HCT116 (cell line): ENCODE data around the gene KCNE4. TPM values are rescaled to one million over a fixed set of nuclear protein-coding genes. Genes with fewer than 3 reads are reported as not detected.

Source experiments
- ATAC-seq: fragments of 200-7000 bp; cut with Tn5 transposase; 2 replicates; pipeline ENCODE4 v1.9.1; 2020; ENCODE audit warnings: mild to moderate bottlenecking, moderate library complexity
- BruUV-seq: library from RNA; stranded (reverse); fragments of 400-500 nt; replicated peaks from 2 replicates; lab custom pipeline; 2021; lab: Mats Ljungman, UMichigan
- CTCF ChIA-PET: fragments of 300-600 bp; sonication (Branson Sonifier 250); formaldehyde crosslinking; loops from one replicate; lab custom pipeline; 2021; ENCODE audit warnings: antibody characterized with exemption; lab: Charles Lee
- POLR2A ChIA-PET: fragments of 300-600, 350-600 bp; sonication (Branson Sonifier 250); formaldehyde crosslinking; loops from one replicate; lab custom pipeline; 2021; ENCODE audit warnings: antibody characterized with exemption; lab: Charles Lee
- RAD21 ChIA-PET, 2 experiments: fragments of 300-600 bp; sonication (Branson Sonifier 250); formaldehyde crosslinking; loops; one replicate each; lab custom pipeline; 2023; ENCODE audit warnings: low total read pairs in 2 of 2; ENCODE audit not compliant: uncharacterized antibody in 2 of 2, unreplicated experiment in 2 of 2, low non-redundant PET in 1 of 2; lab: Charles Lee
- DNase-seq: peaks from one replicate; pipeline ENCODE4 v3.0.0-alpha.2; 2010; ENCODE audit warnings: low read depth, low spot score
- H2AFZ ChIP-seq: fragments of 200-600 bp; shearing (Covaris generic), sonication (generic); 2 replicates; pipeline ENCODE4 v1.6.1; 2017; ENCODE audit warnings: low read depth, mixed run types, mixed read lengths, antibody characterized with exemption, low read length; ENCODE audit not compliant: poor library complexity, severe bottlenecking
- H3K27ac ChIP-seq: 2 replicates; pipeline ENCODE4 v1.5.1; 2012; ENCODE audit warnings: low read depth, low read length
- H3K27me3 ChIP-seq: fragments of 200-600 bp; sonication (generic); 2 replicates; pipeline ENCODE4 v1.6.1; 2016; ENCODE audit warnings: mixed run types, low read length, mixed read lengths; ENCODE audit not compliant: insufficient read depth
- H3K36me3 ChIP-seq, 2 experiments: fragments of 200-500 bp in 1 of 2; fragments of 200-600 bp in 1 of 2; sonication (Bioruptor generic) in 1 of 2; sonication (generic) in 1 of 2; 2 replicates each; pipeline versions ENCODE4 v1.5.1 to v1.6.1; 2014 to 2016; ENCODE audit warnings: low read length in 2 of 2, inconsistent platforms in 1 of 2, mixed read lengths in 1 of 2, mixed run types in 1 of 2; ENCODE audit not compliant: insufficient read depth in 2 of 2, control insufficient read depth in 1 of 2
- H3K4me1 ChIP-seq, 2 experiments: fragments of 200-600 bp in 1 of 2; sonication (generic) in 1 of 2; 2 replicates each; pipeline versions ENCODE4 v1.5.1 to v1.6.1; 2012 to 2017; ENCODE audit warnings: low read length in 2 of 2, inconsistent platforms in 1 of 2, mild to moderate bottlenecking in 1 of 2, mixed read lengths in 1 of 2, mixed run types in 1 of 2, moderate library complexity in 1 of 2; ENCODE audit not compliant: insufficient read depth in 2 of 2, control insufficient read depth in 1 of 2
- H3K4me2 ChIP-seq: fragments of 200-600 bp; sonication (generic); 2 replicates; pipeline ENCODE4 v1.6.1; 2017; ENCODE audit warnings: mixed run types, low read length, mixed read lengths
- H3K4me3 ChIP-seq, 2 experiments: fragments of 200-600 bp in 1 of 2; sonication (generic) in 1 of 2; replicated peaks in 1 of 2; 2 replicates each; pipeline ENCODE4 v1.5.1; 2011 to 2016; ENCODE audit warnings: low read length in 2 of 2, control low read depth in 1 of 2, low read depth in 1 of 2, mild to moderate bottlenecking in 1 of 2, mixed read lengths in 1 of 2, mixed run types in 1 of 2
- H3K79me2 ChIP-seq: fragments of 200-600 bp; sonication (generic); 2 replicates; pipeline ENCODE4 v1.6.1; 2017; ENCODE audit warnings: mild to moderate bottlenecking, mixed run types, low read length, moderate library complexity, mixed read lengths; ENCODE audit not compliant: insufficient read depth
- H3K9ac ChIP-seq: fragments of 200-600 bp; sonication (generic); 2 replicates; pipeline ENCODE4 v1.6.1; 2016; ENCODE audit warnings: low read length, mixed read lengths
- H3K9me2 ChIP-seq: fragments of 200-600 bp; sonication (generic), shearing (Covaris generic); 2 replicates; pipeline ENCODE4 v1.6.1; 2017; ENCODE audit warnings: mixed run types, mild to moderate bottlenecking, moderate library complexity; ENCODE audit not compliant: insufficient read depth
- H3K9me3 ChIP-seq, 2 experiments: fragments of 200-500 bp in 1 of 2; fragments of 200-600 bp in 1 of 2; sonication (Bioruptor generic) in 1 of 2; sonication (generic) in 1 of 2; 2 replicates each; pipeline ENCODE4 v1.6.1; 2014 to 2017; ENCODE audit warnings: low read length in 2 of 2, mixed read lengths in 2 of 2, inconsistent platforms in 1 of 2, low read depth in 1 of 2, mild to moderate bottlenecking in 1 of 2, mixed run types in 1 of 2, moderate library complexity in 1 of 2; ENCODE audit not compliant: control insufficient read depth in 1 of 2, insufficient read depth in 1 of 2
- H4K20me1 ChIP-seq: fragments of 200-600 bp; sonication (generic), shearing (Covaris generic); 2 replicates; pipeline ENCODE4 v1.6.1; 2017; ENCODE audit warnings: mixed run types, mild to moderate bottlenecking, moderate library complexity; ENCODE audit not compliant: insufficient read depth
- CBX3 ChIP-seq: IDR thresholded peaks from 2 replicates; pipeline ENCODE4 v1.6.1; 2012; ENCODE audit warnings: low read depth
- EGR1 ChIP-seq: IDR thresholded peaks from 2 replicates; pipeline ENCODE4 v1.6.1; 2012; ENCODE audit warnings: low read depth
- ELF1 ChIP-seq: IDR thresholded peaks from 2 replicates; pipeline ENCODE4 v1.6.1; 2012; ENCODE audit warnings: low read depth, borderline replicate concordance
- FOSL1 ChIP-seq: IDR thresholded peaks from 2 replicates; pipeline ENCODE4 v1.6.1; 2012; ENCODE audit warnings: low read depth
- JUND ChIP-seq: IDR thresholded peaks from 2 replicates; pipeline ENCODE4 v1.6.1; 2012
- MAX ChIP-seq: IDR thresholded peaks from 2 replicates; pipeline ENCODE4 v1.6.1; 2012
- RAD21 ChIP-seq: IDR thresholded peaks from 2 replicates; pipeline ENCODE4 v1.6.1; 2012; ENCODE audit warnings: low read depth, mild to moderate bottlenecking
- SP1 ChIP-seq: IDR thresholded peaks from 2 replicates; pipeline ENCODE4 v1.6.1; 2012; ENCODE audit warnings: low read depth
- intact Hi-C: fragments of 100-400 bp; cut with micrococcal nuclease; formaldehyde crosslinking; loops from 2 replicates; pipeline ENCODE4 v1.10.0; 2022
- total RNA-seq: library from RNA; stranded (reverse); gene quantifications from one replicate; pipeline ENCODE4 v1.2.1, GENCODE V29; 2021; ENCODE audit not compliant: unreplicated experiment
- TF ChIP-seq, protein P1 (sequence below): IDR thresholded peaks from 2 replicates; pipeline ENCODE4 v1.6.1; 2012
- TF ChIP-seq, protein P2 (sequence below), 3 experiments: fragments of 200-600 bp in 1 of 3; sonication (generic) in 1 of 3; IDR thresholded peaks in 2 of 3; conservative IDR thresholded peaks in 1 of 3; 2 replicates each; pipeline ENCODE4 v1.5.1; 2012 to 2017; ENCODE audit warnings: low read depth in 2 of 3, low read length in 2 of 3, antibody characterized with exemption in 1 of 3, borderline replicate concordance in 1 of 3, control low read depth in 1 of 3, mild to moderate bottlenecking in 1 of 3, mixed read lengths in 1 of 3, mixed run types in 1 of 3, moderate library complexity in 1 of 3; ENCODE audit not compliant: insufficient read depth in 1 of 3
- TF ChIP-seq, protein P3 (sequence below): IDR thresholded peaks from 2 replicates; pipeline ENCODE4 v1.6.1; 2011; ENCODE audit warnings: mild to moderate bottlenecking, low read length, moderate library complexity; ENCODE audit not compliant: insufficient replicate concordance; ENCODE audit errors: extremely low read depth

The KCNE4 gene
- total RNA-seq, 1 experiment from 2014 or later, result not detected

DNA sequence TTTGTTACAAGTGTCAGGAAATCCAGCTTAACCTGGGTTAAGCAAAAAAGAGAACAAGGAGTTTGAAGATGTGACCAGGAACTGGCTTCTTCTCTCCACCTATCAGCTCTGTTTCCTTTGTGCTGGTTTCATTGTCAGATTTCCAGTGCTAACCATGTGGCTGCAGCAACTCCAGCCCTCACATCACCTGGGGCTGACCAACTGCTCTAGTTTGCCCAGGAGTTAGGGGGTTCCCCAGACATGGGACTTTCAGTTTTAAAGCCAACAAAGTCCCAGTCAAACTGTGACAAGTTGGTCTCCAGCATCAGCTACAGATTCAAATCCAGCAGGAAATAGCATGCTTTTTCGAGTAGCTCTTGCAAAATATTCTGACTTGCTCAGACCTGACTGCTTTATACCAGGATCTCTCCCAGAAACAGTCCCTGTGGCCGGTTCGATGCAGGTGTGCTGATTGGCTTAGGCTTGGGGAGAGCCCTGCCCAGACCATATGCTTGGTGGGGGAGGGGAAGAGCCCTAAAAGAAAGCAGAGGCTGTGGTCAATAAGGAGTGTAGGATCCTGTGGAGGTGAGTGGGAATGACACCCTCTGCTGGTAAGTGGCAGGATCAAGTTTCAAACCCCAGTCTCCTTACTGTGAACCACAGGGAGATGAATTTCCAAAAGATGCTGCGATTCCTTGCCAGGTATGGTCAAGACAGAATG lies 49.5 kb downstream of the KCNE4 start:
- ChIA-PET POLR2A (interaction anchor here (0.9 kb wide), 1 partner anchor 130 kb away, joined by 3 read pairs; no protein-coding TSS in a partner anchor), CTCF (interaction anchor here (0.6 to 3.3 kb wide), 8 partner anchors 10 to 392 kb away, joined by 3 to 23 read pairs (median 4); no protein-coding TSS in a partner anchor), RAD21 (no interaction called here)
- BruUV-seq, result no TSS peak
- Histone ChIP-seq H3K27me3 (no peaks in the 10 kb centered on the region), H4K20me1 (no peaks in the 10 kb centered on the region), H2AFZ (peak overlapping the region; percentile 91), H3K9me3 (no peaks in the 10 kb centered on the region), H3K4me3 (no peak overlapping the region), H3K36me3 (no peaks in the 10 kb centered on the region), H3K4me2 (peak overlapping the region; percentile 63), H3K4me1 (peaks cover 8 to 15% of the 10 kb centered on the region in 2 experiments; a peak in 3 of 4 replicates), H3K27ac (no peak overlapping the region; the same call in 1 of the 2 replicates), H3K9me2 (no peaks in the 10 kb centered on the region), H3K79me2 (no peaks in the 10 kb centered on the region), H3K9ac (peak overlapping the region; percentile 23; the same call in 1 of the 2 replicates)
- TF ChIP-seq MAX (peak; percentile 63), ELF1 (no peak), CBX3 (peak; percentile 81; the same call in 1 of the 2 replicates), JUND (no peak), FOSL1 (no peak), SP1 (no peak), EGR1 (no peak), RAD21 (peak; percentile 85)
- TF ChIP-seq, protein P1, sequence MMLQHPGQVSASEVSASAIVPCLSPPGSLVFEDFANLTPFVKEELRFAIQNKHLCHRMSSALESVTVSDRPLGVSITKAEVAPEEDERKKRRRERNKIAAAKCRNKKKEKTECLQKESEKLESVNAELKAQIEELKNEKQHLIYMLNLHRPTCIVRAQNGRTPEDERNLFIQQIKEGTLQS, result no peak
- TF ChIP-seq, protein P2, sequence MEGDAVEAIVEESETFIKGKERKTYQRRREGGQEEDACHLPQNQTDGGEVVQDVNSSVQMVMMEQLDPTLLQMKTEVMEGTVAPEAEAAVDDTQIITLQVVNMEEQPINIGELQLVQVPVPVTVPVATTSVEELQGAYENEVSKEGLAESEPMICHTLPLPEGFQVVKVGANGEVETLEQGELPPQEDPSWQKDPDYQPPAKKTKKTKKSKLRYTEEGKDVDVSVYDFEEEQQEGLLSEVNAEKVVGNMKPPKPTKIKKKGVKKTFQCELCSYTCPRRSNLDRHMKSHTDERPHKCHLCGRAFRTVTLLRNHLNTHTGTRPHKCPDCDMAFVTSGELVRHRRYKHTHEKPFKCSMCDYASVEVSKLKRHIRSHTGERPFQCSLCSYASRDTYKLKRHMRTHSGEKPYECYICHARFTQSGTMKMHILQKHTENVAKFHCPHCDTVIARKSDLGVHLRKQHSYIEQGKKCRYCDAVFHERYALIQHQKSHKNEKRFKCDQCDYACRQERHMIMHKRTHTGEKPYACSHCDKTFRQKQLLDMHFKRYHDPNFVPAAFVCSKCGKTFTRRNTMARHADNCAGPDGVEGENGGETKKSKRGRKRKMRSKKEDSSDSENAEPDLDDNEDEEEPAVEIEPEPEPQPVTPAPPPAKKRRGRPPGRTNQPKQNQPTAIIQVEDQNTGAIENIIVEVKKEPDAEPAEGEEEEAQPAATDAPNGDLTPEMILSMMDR (IDR thresholded peaks at IDR 0.05 in 2 of 3, conservative IDR thresholded peaks at IDR 0.05 in 1 of 3; ENCODE audit: borderline replicate concordance in 1 of 3, insufficient read depth in 1 of 3, low read depth in 2 of 3, low read length in 2 of 3), result peak; percentile 69 to 75 (median 70)
- TF ChIP-seq, protein P3, sequence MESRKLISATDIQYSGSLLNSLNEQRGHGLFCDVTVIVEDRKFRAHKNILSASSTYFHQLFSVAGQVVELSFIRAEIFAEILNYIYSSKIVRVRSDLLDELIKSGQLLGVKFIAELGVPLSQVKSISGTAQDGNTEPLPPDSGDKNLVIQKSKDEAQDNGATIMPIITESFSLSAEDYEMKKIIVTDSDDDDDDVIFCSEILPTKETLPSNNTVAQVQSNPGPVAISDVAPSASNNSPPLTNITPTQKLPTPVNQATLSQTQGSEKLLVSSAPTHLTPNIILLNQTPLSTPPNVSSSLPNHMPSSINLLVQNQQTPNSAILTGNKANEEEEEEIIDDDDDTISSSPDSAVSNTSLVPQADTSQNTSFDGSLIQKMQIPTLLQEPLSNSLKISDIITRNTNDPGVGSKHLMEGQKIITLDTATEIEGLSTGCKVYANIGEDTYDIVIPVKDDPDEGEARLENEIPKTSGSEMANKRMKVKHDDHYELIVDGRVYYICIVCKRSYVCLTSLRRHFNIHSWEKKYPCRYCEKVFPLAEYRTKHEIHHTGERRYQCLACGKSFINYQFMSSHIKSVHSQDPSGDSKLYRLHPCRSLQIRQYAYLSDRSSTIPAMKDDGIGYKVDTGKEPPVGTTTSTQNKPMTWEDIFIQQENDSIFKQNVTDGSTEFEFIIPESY, result no peak
- intact Hi-C loops, result loop anchor here (1.0 kb wide), 1 partner anchor 130 kb away; no protein-coding TSS in a partner anchor
- DNase-seq, result peak; percentile 73
- ATAC-seq, result peak; percentile 97
